ENCODE results near the gene MESP2.
"Not testable (repeated sequence)": the region's sequence is repeated elsewhere in the genome, so short reads cannot be mapped to it uniquely, and the experiment has no call there.

The MESP2 gene

DNA sequence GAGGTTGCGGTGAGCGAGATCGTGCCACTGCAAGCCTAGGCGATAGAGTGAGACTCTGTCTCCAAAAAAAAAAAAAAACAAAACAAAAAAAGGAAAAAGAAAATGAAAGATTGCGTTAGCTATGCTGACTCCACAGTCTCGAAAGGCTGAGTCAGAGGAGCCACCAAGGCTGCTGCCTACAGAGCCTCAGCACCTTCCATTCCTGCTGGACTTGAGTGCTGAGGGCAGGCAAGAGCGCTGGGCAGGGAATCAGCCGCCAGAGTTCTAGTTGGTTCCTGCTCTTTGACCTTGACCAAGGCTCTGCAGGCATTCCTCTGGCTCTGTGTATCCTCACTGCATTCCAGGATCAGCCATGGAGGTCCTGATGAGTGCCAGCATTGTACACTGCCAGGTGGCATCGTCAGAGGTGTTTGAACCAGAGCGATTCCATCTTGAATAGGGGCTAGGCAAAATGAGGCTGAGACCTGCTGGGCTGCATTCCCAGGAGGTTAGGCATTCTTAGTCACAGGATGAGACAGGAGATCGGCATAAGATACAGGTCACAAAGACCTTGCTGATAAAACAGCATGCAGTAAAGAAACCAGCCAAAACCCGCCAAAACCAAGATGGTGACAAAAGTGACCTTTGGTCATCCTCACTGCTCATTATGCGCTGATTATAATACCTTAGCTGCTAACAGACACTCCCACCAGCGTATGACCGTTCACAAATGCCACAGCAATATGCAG lies 5.9 kb downstream of the MESP2 start:
- DNase-seq = no peak

DNA sequence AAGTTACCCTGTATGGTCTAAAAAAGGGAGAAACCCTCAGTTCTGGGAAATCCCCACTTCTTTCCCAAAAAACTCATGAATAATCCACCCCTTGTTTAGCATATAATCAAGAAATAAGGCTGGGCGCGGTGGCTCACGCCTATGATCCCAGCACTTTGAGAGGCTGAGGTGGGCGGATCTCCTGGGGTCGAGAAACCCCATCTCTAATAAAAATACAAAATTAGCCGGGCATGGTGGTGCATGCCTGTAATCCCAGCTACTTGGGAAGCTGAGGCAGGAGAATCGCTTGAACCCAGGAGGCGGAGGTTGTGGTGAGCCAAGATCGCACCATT lies 6.5 kb downstream of the MESP2 start:
- DNase-seq = not testable (repeated sequence)

DNA sequence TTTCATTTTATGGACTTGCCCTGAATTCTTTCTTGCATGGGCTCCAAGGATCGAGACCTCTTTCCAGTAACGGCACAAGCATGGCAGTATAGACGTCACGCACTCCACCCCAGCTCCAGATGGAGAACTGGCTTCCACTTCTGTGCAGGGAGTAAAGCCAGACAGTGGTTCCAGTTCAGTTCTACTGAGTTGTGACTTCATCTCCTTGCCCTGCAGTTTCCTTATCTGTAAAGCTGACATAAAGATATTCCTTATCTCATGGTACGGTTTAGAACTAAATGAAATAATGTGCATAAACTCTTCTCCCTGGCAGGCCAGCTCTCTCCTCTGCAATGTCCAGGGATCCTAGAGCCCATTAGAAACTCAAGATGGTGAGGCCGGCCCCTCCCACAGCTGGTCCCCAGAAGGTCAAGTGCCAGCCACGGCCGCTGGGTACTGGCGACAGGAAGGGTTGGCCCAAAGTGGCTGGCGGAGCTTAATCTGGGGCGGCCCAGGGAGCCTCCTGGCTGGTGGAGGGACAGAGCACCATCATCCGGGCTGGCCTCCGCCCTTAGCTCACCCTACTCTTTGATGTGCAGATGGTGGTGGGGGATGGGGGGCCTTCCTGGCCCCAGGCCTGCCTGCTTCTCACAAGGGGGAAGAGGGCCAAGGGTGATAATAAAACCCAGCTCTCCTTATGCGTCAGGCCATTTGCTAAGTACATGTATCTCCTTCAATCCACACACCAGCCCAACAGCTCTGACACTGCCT lies 7.2 kb downstream of the MESP2 start:
- no peak for DNase-seq

DNA sequence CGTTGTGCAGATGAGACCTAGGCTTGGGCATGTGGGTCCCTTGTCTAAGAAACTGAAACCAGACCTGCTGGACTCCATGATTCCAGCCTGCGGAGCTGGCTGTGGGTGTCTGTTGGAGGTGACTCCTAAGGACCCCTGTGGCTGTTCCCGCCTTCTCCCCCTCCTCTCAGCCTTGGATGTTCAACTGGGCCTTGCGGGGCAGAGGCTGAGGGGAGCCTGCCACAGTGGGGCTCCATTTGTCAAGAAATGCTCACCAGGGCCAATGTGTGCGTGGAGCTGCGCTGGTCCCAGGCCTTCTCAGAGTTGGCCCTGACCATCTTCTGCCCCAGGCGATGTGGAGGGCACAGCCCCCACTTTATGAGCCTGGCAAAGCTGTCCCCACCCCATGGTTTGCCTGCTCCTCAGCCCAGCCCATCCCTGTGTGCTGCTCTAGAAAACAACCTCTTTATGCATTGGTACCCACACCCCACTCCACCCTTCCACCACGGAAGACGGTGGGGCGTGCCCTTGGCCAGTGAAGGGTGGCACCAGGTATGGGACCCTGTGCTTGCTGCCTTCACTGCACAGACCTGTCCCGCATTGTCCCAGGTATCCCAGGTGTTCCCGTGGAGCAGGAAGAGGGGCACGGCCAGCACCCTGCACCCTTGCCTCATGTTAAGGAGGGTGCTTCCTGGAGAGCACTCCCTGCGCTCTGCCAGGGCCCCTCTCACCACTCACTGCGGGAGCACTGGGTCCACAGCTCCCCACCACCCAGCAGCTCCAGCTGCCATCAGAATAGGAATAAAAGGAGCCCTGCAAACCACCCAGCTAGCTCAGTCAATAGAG lies 7.9 kb downstream of the MESP2 start:
- DNase-seq = no peak

DNA sequence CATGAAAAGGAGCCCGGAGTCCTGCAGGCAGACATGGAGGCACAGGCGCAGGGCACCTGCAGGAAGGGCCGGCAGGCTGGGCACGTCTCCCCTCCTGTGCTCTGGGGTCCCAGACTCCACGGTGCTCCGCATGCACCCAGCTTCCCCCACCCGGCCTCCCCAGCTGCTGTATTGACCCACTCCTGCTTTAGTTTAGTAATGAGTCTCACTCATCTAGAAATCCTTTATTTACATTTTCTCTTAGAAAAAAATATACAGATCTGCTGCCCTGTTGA lies 8.5 kb downstream of the MESP2 start:
- no peak for DNase-seq

DNA sequence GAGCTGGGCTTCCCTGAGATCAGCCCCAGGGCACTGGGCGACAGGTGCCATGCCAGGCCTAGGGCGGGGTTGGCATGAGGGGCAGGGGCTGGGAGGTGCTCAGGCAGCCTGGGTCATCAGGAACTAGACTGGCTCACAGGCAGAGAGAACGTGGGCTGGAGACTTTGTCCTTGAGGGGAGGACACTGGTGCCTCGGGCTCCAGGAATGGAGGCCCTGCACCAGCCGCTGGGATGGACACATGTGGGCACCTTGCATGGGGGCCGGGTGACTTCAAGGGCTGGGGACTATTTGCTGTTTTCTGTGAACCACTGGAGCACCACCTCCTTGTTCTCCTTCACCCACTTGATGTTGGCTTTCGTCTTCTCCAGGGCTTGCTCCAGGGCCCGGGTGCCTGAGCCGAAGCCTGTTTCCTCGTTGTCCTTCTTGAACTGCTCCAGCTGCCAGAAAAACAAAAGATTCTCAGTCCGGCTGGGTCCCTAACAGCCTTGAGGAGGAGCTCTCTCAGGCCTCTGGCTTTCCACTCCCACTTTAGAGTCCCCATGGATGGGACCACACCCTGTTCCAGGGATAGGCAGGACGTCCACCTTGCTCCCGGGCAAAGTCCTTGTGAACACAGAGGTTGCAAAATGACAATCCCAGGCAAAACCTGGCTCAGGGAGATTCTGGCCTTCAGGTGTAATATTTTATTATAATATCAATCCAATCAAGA lies 9.1 kb downstream of the MESP2 start:
- DNase-seq = no peak

- DNase-seq = no peak
These were observed 9.6 kb downstream of the MESP2 start for GRCh38 chr15:89785774-89786140.

DNA sequence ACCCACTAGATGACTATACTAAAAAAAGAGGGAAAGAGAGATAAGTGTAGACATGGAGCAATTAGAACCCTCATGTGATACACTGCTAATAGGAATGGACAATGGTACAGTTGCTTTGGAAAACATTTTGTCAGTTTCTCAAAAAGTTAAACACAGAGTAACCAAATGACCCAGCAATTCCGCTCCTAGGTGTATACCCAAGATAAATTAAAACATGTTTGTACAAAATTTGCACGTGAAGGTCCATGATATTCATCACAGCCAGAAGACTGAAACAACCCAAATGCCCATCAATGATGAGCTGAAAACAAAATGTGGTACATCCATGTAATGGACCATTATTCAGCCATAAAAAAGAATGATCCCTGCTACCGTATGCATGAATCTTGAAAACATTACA lies 11.8 kb downstream of the MESP2 start:
- DNase-seq = no peak

DNA sequence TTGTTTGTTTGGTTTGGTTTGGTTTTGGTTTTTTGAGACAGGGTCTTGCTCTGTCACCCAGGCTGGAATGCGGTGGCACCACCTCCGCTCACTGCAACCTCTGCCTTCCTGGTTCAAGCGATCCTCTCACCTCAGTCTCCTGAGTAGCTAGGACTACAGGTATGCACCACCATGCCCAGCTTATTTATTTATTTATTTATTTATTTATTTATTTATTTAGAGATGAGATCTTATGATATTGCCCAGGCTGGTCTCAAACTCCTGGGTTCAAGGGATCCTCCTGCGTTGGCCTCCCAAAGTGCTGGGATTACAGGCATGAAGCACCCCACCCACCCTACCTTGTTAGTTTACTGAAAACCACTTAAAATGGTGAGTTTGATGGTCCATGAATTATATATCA lies 12.5 kb downstream of the MESP2 start:
- not testable (repeated sequence) for DNase-seq

DNA sequence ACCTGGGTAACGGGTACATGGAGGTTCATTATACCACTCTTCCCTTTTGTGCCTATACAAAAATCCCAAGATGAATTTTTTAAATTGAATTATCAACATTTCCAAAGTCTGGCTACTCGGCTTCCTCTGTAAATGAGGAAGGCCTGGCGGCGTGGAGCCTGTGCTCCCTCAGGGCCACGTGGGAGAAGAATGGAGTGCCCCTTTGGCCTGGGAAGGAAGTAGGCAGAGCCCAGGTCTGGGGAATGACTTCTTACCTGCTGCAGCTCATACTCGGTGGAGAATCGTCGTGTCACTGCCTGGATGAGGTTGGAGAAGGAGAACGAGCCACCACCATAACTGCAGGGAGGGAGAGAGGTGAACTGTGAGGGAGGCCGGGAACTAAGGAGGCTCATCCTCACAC lies 14.1 kb downstream of the MESP2 start:
- no peak for DNase-seq

- DNase-seq = no peak
These were observed 14.5 kb downstream of the MESP2 start for GRCh38 chr15:89790661-89791060.

DNA sequence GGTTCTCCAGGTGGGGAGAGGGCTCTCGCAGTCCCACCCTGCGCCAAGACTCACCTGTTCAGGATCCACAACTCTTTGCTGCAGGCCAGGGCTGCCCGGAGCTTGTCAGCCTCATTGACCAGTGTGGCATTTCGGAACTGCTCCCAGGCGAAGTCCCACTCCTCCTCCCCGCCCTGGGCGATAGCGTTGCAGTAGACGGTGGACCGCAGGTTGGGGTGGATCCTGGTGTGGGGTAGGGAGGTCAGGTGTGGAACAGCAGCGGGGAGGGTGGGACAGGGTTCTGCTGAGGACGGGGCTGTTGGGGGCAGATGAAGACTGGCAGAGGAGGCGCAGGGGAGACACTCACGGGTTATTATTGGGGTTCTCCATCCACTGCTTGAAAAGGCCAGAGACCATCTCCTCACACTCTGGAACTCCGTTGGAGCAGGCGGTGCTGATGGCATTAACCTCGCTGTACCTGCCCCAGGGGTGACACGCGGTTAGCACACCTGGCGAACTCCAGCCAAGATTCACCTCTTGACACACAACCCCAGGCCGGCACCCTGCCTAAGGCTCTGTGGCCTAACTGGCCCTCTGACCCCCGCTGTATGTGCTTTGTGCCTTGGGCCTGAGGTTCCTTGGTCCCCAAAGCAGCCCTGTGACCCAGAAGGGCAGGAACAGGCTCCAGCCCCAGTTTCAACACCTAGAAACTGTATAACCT lies 16.1 kb downstream of the MESP2 start:
- DNase-seq = no peak

DNA sequence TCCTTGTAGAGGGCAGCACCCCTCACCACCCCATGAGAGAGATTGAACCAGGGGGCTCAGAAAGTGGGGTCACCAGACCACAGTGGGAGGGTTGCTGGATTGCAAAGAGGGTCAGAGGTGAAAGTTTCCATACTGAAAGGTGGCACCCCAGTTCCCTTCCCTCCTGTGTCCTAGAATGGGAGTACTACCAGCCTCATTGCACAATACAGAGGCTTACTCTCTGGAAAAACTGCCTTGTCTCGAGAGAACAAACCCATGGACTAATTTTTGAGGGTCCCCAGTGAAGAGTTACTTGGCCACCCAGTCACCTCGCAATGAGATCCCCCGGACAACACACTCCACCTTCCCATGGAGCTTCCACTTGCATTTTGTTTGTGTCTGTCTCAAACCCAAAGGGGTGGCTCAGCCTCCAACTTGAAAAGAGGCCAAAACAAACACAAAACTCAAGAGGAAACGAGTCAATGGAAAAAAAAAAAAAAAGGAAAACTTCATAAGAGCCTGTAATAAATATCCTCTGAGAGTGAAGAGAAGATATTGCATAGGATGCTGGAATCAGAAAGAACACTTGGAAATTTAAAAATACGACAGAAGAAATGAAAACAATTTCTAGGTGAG lies 18.6 kb downstream of the MESP2 start:
- DNase-seq = no peak

- DNase-seq = no peak
These were observed 19.9 kb downstream of the MESP2 start for GRCh38 chr15:89795996-89796395.

DNA sequence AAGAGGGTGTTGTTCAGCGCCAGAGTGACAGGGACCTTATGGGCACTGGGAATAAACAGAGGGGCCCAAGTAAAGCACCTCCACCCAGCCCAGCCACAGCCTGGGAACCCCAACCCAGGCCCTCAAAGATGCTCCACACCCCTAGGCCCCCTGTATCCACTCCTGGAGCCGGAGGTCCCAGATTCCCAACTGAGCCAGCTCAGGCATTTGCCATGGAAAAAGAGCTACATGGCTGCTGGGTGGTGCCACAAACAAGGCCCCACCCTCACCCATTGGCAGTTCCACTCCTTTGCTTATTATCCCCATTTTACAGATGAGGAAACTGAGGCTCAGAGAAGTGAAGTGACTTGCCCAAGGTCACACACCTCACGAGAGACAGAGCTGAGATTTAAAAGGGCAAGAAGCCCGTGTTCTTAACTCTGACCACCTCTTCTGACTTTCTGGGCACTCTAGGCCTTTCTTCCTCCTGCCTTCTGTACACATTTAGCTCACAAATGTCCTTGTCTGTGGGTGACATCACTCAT lies 21.6 kb downstream of the MESP2 start:
- no peak for DNase-seq

DNA sequence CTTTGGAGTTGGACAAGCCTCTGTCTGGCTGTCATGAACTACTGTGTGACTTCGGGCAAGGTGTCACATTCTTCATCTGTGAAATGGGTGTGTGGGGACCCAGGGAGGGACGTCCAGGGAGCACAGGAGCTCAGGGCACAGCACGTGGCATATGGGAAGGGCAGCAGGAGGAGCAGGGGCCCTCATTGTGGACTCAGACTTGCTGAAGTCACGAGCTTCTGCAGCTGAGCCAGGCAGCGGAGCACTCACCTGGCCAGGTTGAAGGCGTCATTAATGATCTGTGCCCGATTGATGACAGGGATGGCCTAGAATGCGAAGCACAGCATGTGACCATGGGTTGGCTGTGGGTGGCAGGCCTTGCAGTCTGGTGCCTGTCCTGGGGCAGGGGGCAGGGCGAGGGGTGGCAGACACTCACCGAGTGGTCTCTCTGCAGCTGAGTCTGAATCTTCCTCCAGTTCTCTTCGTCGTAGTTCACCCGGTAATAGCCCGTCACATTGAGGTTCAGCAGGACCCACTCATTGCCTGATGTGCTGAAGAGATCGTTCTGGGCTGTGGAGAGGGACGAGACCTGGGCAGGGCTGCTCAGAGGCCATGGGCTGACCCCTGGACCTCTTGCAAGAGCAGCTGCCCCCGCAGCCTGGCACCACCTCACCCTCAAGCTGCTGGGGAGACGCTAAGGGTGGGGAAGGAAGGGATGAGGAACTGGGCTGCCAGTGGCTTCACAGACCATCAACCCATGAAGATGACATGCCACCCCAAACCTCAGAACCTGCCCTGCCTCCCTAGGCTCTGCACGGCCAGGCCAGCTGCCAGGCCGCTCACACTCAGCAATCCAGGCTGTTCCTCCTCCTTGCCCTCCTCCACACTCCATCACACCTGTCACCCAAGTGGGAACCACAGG lies 23.1 kb downstream of the MESP2 start:
- no peak for DNase-seq

- DNase-seq = no peak
These were observed 23.9 kb downstream of the MESP2 start for GRCh38 chr15:89799918-89800498.

DNA sequence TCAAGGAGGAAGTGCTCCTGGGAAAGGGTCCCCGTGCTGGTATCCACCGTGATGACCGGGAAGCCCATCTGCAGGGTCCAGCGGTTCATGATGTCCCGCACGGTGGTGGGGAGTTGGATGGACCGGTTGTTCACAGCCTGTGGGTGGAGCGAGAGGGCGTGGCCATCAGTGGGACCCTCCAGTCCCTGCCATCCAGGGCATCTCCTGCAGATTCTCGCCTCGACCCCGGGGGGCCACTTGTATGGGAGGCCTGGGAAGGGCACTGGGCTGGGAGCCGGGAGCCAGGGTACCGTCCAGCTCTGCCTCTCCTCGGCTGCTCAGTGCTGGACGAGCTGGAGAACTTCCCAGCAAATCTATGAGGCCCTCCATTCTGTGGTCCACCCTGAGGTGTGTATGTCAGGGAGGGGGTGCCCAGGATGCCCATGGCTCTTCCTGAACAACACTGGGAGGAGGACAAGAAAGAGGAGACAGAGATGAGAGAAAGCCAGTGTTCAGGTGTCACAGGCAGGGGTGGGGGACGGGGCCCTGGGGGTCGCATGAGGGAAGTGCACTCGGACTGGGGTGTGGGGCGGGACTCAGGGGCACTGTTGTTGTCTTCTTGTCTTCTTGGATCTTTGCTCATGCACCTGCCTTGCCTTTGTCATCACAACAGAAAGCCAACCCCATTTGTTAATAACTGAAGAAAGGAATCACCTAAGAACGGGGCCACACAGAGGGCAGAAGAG lies 25.5 kb downstream of the MESP2 start:
- DNase-seq = no peak

- DNase-seq = no peak
These were observed 26.2 kb downstream of the MESP2 start for GRCh38 chr15:89802231-89802928.

Data from DMS79 (cell line).